Fibroblast of skin of left quadriceps (primary cell): ENCODE data around the gene FLAD1.

Experiments used
- DNase-seq, 2 experiments: peaks; one replicate each; pipeline ENCODE4 v3.0.0-alpha.2; 2013; ENCODE audit warnings: low read depth in 2 of 2

FLAD1 gene

DNA sequence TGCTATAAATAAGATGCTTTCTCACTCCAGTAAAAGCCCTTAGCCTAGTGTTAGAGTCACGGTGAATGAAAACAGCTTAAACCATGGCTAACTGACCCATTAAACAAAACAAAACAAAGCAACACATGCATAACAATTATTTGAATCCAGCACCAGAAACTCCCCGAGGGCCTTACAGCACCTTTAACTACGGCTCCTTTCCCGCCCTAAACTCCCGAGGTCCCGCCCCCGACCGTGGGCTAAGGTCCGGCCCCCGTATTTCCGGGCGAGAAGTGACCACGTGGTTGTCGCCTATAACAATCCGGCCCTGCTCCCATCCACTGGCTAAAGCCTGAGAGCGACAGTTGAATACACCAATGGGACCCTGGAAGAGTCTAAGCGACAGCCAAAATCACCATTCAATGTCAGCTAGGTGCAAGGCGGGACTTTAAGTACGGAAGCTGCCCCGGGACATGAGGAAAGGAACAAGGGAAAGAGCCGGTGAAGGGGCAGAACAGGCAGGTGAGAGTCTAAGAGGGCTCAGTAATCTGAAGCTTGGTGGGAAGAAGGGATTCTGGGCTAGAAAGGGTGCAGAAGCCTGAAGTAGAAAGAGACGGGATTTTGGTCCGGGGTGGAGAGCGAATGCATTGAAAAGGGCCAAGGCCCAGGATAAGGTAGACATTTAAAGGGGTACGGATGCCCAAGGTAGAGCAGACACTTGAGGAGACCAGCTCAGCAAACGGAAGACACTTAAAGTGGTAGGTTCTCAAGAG, at the start of gene FLAD1:
Gene FLAD1, plus strand, starts transcription at position 448 of the 752 bp plus-strand sequence. CDS start 351 bp downstream, outside the sequence.
- DNase-seq, result peak; percentile 100

GRCh38 chr1:154934358-154934948, 48.7 kb upstream of the FLAD1 start:
- no peak for DNase-seq

GRCh38 chr1:154935749-154936554, 47.2 kb upstream of the FLAD1 start:
- DNase-seq, result no peak

DNA sequence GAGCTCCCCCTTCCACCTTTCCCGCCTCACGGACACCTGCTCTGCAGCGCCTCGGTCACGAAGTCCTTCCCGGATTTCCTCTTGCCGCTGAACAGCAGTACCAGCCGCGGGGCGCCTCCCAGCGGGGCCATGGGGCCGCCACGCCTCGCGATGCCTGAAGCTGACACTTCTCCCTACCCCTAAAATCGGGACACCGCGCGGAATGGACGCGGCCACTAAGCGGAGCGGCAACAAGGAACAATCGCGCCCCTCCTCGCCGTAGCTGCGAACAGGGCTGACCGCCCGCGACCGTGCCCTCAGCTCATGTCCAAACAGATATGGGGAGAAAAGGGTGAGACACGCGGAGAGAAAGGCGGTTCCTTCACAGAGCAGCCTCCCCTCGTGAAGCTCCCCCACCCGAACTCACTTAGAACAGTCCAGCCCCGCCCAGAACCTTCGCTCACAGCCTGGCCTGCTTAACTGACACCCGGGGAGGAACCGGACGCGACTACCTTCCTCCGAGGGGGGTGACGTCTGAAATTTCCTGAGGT, 46.5 kb upstream of the FLAD1 start, which contains the start of gene PMVK:
Gene PMVK, minus strand, starts transcription at position 165 of the 530 bp plus-strand sequence. Its CDS starts 34 bp downstream, at position 131.
- peak; percentile 93 to 94 for DNase-seq

DNA sequence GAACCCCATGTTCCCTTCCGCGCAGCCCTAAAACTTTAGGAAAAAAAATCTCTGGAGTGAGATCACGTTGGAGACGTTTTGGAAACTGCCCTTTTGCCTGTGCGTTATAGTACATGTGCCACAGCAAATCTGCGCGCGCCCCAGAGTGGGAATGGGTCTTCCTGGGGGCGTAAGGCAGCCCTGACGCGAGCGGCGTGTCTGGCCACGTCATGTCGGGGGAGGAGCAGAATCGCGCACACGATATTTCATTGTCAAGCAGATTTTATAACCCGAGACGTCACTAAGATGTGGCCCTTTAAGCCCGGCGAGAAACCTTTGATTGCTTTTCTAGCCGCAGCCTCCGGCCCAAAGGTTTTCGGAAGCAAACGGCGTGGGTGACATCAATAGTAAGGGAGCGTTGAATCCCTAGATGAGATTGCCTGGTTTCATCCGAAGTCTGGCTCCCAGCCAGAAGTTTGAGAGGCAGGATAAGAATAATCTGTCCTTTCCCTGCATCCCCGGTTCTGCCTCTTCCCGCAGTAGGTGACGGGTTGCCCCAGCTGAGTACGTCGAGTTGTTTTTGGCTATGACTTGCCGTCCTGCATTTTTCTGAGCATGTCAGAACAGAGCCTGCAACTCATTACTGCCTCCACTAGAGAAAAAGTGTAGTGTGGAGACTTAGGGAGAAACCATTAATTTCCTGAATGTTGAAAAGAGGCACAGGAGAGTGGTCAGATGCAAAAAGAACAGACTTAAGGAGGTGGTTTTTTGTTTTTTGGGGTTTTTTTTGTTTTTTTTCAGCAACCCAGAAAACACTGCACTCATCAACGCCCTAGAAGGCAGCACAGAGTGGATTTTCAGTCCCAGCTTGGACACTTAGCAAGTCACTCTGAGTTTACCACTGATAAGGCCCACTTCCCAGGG, 45.8 kb upstream of the FLAD1 start:
- DNase-seq, result peak; percentile 88 to 89

- no peak for DNase-seq
These were observed 45.2 kb upstream of the FLAD1 start for GRCh38 chr1:154937988-154938386.

GRCh38 chr1:154938604-154939399, 44.3 kb upstream of the FLAD1 start:
- no peak for DNase-seq

DNA sequence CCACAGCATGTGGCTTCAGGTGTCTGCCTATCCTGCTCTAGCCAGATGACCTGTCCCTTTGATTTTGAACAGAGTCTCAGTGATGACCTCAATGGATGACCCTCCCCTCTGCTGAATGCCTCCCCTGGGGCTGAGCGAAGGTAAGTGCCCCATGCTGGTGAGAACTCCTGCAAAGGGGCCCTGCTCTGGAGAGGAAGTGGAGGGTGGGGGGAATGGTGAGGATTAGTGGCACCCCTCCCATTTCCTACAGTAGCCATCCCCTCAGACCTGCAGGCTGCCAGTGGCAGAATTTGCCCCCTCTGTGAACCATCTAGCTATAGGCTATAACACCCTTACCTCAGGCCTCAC, 43.0 kb upstream of the FLAD1 start:
- DNase-seq, result no peak

DNA sequence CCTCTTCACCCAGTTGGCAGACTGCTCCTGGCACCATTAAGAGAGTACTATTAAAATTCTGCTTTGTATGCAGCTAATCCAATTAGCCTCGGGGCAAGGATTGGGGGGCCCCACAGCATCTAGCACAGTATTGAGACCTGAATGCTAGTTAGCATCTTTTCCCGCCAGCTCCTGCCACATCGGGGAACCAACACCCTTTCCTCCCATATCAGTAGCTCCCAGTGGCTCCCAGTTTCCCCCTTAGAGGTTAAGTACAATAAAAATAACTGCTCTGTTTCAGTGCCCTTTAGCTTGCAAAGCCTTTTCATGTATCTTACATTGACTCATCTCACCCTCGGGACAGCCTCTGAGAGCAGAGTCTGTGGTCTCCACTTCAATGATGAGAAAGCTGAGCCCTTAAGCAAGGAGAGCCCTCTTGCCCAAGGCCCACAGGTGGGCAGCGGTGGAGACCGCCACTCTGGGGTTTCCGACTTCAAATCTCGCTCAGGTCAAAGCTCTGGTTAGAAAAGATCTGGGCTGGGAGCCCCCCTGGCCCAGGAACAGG, 42.4 kb upstream of the FLAD1 start:
- DNase-seq, result no peak

- no peak for DNase-seq
These were observed 41.7 kb upstream of the FLAD1 start for GRCh38 chr1:154941333-154942013.

- DNase-seq, result no peak
These were observed 39.3 kb upstream of the FLAD1 start for GRCh38 chr1:154943649-154944400.

DNA sequence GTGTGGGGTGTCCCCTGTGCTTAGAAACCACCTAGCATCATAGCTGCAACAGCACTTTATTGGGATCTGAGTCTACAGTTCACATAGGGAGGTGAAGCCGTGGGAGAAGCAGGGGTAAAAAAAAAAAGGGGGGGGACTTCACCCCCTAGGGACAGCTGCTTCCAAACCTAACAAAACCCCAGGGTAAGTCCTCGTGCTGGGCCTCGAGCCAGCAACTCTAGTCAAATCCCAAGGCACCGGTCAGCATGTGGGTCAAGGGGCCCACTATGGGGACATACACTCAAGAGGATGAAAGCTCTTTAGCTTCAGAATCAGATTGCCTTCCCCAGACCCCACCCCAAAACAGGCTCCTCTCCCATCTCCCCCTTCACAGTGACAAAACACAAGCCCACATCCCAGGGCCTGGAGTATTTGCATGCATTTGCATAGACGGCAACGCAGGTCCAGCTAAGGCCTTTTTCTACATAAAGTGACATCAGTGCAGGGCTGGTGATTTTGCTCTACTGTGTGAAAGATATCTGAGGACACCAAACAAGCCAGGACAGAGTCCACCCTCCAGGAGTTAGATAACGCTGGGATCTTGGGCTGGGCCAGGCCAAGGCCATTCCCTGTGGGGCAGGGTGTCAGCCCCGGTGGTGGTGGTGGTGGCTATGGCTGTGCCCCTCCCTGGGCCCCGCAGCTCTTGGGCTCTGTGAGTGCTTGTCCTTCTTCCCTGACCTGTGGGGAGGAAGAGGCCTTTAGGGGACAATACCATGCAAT, 38.6 kb upstream of the FLAD1 start:
- no peak for DNase-seq

DNA sequence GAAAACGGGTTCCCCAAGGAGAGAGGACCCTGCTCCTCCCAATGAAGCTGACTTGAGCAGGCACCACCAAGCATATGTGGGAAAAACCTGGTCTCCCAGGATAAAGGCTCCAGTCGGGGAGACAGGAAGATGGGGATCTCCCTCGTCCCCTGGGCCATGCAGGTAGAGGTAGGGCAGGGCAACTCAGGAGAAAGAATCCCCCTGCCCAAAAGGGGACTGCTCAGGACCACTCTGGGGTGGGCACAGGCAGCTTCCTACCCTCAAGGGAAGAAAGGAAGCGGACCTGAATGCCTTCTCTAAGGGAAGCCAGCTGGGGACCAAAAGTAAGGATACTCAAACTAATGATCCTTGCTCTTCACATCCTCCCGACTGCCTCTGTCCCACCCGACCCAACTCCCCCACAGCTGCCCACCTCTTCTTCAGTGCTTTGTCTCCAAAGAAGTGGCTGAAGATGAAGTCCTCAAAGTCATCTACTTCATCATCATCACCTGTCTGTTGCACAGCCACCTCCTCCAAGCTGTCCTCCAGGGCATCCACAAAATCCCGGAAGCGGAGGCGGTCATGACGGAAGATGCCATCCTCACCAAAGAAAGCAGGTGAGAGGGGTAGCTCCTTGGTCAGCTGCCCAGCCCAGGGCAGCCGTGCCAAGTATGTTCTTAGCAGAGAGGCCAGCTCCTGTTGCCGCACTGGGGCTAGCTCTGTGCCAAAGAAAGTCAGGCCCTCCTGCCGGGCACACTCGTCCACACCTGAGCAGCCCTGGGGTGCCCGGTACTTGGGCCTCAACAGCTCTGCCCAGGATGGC, 37.8 kb upstream of the FLAD1 start:
- no peak for DNase-seq

DNA sequence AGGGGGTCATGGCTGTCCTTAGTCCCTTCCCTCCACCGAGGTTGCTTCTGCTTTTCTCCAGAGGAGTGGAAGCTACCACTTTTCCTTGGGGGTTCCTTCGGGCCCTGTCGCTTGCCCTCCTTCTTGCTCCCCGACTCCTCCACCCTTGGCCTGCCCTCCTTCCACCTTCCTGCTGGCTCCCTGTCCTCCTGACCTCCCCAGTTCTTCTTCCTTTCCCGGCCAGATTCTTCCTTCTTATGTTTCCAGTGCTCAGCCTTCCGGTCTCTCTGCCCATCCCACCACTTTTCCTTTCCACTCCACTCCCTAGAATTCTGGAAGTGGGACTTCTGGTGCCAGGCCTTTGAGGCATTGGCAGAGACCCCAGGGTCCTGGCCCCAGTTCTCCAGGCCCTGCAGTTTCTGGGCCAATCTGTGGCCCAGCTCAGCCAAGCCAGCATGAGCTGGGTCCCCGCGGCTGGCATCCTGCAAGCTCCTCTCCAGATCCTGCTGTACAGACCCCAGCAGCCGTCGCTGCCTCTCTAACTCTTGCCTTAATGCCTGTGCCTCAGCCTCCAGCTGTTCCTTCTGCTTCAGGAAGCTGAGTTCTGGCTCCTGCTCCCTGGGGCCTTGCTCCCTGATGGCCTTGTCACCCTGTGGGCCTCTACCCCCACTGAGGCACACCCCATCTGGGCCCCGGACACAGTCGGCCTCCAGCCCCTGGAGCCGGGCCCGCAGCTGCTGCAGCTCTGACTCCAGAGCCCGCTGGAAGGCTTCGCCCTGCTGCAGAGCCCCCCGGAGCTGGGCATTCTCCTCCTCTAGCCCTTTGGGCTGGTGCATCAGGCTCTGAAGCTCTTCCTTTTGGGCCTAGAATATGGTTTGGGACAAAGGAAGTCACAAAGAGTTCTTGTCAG, 36.9 kb upstream of the FLAD1 start:
- no peak for DNase-seq

GRCh38 chr1:154948079-154948478, 35.1 kb upstream of the FLAD1 start:
- no peak for DNase-seq
